T follicular helper cell (primary cell): ENCODE measurements around the gene ZHX3.
"Not testable (repeated sequence)": the region's sequence is repeated elsewhere in the genome, so short reads cannot be mapped to it uniquely, and the experiment has no call there.

Experiments
- DNase-seq: peaks from one replicate; pipeline ENCODE4 v3.0.0-alpha.2; 2020; ENCODE audit warnings: low read depth

ZHX3 gene

DNA sequence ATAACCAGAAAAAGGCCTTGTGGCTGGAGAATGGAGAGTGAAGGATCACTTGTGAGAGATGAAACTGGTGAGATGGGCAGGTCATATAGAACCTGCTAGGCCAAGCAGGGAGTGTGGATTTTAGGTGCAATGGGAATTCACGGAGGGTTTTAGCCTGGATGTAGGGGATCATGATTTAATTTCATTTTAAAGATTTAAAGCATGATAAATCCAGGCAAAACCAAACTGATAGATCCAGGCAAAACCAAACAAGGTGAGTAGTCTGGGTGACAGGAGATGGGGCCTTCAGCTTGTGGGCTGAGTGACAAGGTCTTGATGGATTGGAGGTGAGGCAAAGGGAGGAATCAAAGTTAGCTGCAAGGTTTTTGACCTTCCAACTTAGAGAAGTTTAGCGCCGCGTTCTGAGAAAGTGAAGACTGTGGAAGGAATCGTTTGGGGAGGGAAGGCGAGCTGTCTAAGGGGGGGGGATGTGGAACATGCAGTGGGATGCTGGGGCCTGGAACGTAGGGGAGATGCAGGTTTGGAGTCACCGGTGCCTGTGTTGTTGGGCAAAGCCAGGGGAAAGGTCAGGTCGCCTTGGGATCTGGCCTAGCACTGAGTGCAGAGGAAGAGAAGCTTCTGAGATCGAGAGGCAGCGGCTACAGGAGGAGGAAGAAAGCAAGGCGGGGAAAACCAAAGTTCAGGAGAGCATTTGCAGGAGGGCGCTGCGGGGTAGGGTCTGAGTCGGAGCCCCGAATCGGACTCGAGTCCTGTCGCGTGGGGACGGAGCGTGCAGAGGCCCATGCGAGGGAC is 181.4 kb downstream of the ZHX3 start:
- no peak for DNase-seq

GRCh38 chr20:41135187-41135887 is 182.2 kb downstream of the ZHX3 start:
- no peak for DNase-seq

GRCh38 chr20:41134362-41135186 is 183.0 kb downstream of the ZHX3 start:
- no peak for DNase-seq

DNA sequence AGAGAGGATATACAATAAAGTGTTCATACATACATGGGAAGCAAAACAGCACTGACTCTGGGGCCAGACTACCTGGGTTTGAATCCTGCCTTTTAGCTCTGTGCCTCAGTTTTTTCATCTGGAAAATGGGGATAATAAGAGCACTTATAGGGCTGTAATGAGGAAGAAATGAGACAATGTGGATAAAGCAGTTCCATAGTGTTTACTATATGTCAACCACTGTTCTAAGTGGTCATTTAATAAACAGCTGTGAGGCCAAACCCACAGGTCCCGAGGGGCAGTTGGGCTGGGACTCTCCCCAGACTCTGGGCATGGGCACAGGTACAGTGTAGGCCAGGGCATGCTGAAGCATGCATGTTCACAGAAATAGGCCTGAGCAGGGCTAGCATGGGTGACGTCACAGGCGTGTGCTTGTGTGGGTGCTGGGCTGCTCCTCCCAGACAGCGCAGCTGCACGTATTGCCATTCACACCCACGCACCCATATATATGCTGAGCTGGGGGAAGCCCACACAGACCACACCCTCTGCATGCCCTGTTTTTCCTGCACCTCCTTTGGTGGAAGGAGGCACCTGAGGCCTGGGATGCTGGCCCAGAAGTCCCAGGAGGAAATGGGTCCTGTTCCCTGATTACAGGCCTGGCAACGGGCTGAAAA is 183.7 kb downstream of the ZHX3 start:
- DNase-seq = peak; percentile 62

GRCh38 chr20:41132388-41132775 is 185.1 kb downstream of the ZHX3 start:
- not testable (repeated sequence) for DNase-seq

GRCh38 chr20:41131594-41132387 is 185.7 kb downstream of the ZHX3 start:
- no peak for DNase-seq
